HG02943 (cell line): ENCODE data around the gene DAPL1.

Experiments
- ATAC-seq: cut with Tn5 transposase; IDR thresholded peaks from one replicate; pipeline ENCODE4 v1.9.1; 2021; ENCODE audit warnings: mild to moderate bottlenecking, low read depth, moderate library complexity; ENCODE audit not compliant: unreplicated experiment

Gene DAPL1

GRCh38 chr2:158776231-158776630, 18.9 kb upstream of the DAPL1 start:
- ATAC-seq: no peak

GRCh38 chr2:158777077-158777476, 18.0 kb upstream of the DAPL1 start:
- no peak for ATAC-seq

GRCh38 chr2:158778243-158778642, 16.9 kb upstream of the DAPL1 start:
- ATAC-seq: no peak

GRCh38 chr2:158779621-158780020, 15.5 kb upstream of the DAPL1 start:
- no peak for ATAC-seq

- ATAC-seq: no peak
Observed at GRCh38 chr2:158781353-158781961, 13.7 kb upstream of the DAPL1 start.

GRCh38 chr2:158782136-158782535, 13.0 kb upstream of the DAPL1 start:
- ATAC-seq: no peak

GRCh38 chr2:158782616-158783015, 12.5 kb upstream of the DAPL1 start:
- no peak for ATAC-seq

- ATAC-seq: no peak
Observed at GRCh38 chr2:158783923-158784322, 11.2 kb upstream of the DAPL1 start.

GRCh38 chr2:158786897-158787296, 8.2 kb upstream of the DAPL1 start:
- ATAC-seq: no peak

GRCh38 chr2:158788951-158789350, 6.2 kb upstream of the DAPL1 start:
- no peak for ATAC-seq

- no peak for ATAC-seq
Observed at GRCh38 chr2:158796652-158797051, 1.5 kb downstream of the DAPL1 start.

GRCh38 chr2:158797963-158798700, 3.0 kb downstream of the DAPL1 start:
- ATAC-seq: no peak

GRCh38 chr2:158799181-158799580, 4.1 kb downstream of the DAPL1 start:
- ATAC-seq: no peak

- ATAC-seq: no peak
Observed at GRCh38 chr2:158803506-158803905, 8.4 kb downstream of the DAPL1 start.

GRCh38 chr2:158805255-158805654, 10.1 kb downstream of the DAPL1 start:
- no peak for ATAC-seq

- ATAC-seq: no peak
Observed at GRCh38 chr2:158805936-158806335, 10.8 kb downstream of the DAPL1 start.

- no peak for ATAC-seq
Observed at GRCh38 chr2:158806941-158807340, 11.8 kb downstream of the DAPL1 start.

- no peak for ATAC-seq
Observed at GRCh38 chr2:158808426-158808825, 13.3 kb downstream of the DAPL1 start.

GRCh38 chr2:158809816-158810215, 14.7 kb downstream of the DAPL1 start:
- no peak for ATAC-seq

- ATAC-seq: no peak
Observed at GRCh38 chr2:158810731-158811460, 15.8 kb downstream of the DAPL1 start.

GRCh38 chr2:158815166-158815565, 20.0 kb downstream of the DAPL1 start:
- no peak for ATAC-seq

- no peak for ATAC-seq
Observed at GRCh38 chr2:158815658-158816057, 20.5 kb downstream of the DAPL1 start.
